Neural progenitor cell (in vitro differentiated cells): Measurements from ENCODE around the gene TP63. TPM values are rescaled to one million over a fixed set of nuclear protein-coding genes. Genes with fewer than 3 reads are reported as not detected.
A peak's percentile ranks its signal among the peaks of the same experiment; 100 is the strongest.

Source experiments
- DNase-seq: peaks from one replicate; pipeline ENCODE4 v3.0.0-alpha.2; 2016; ENCODE audit warnings: low spot score
- H2AFZ ChIP-seq: fragments of 200-600 bp; sonication (generic); replicated peaks from 2 replicates; pipeline ENCODE4 v1.6.1; 2016; ENCODE audit warnings: antibody characterized with exemption
- H3F3A ChIP-seq: fragments of 200-600 bp; sonication (generic); 2 replicates; pipeline ENCODE4 v1.6.1; 2016; ENCODE audit warnings: antibody characterized with exemption, low read depth
- H3K27ac ChIP-seq: fragments of 200-600 bp; sonication (generic); 2 replicates; pipeline ENCODE4 v1.5.1; 2016; ENCODE audit warnings: mild to moderate bottlenecking
- H3K27me3 ChIP-seq: fragments of 200-600 bp; sonication (generic); 2 replicates; pipeline ENCODE4 v1.6.1; 2016; ENCODE audit warnings: mild to moderate bottlenecking, moderate library complexity
- H3K36me3 ChIP-seq: fragments of 200-600 bp; sonication (generic); 2 replicates; pipeline ENCODE4 v1.5.1; 2016
- H3K4me1 ChIP-seq: fragments of 200-600 bp; sonication (generic); 2 replicates; pipeline ENCODE4 v1.6.1; 2016; ENCODE audit warnings: mixed run types
- H3K4me2 ChIP-seq: fragments of 200-600 bp; sonication (generic); 2 replicates; pipeline ENCODE4 v1.6.1; 2016
- H3K4me3 ChIP-seq: fragments of 200-600 bp; sonication (generic); 2 replicates; pipeline ENCODE4 v1.5.1; 2016
- H3K79me2 ChIP-seq: fragments of 200-600 bp; sonication (generic); 2 replicates; pipeline ENCODE4 v1.6.1; 2016; ENCODE audit warnings: low read depth
- H3K9ac ChIP-seq: fragments of 200-600 bp; sonication (generic); 2 replicates; pipeline ENCODE4 v1.6.1; 2016
- H3K9me3 ChIP-seq: fragments of 200-600 bp; sonication (generic); 2 replicates; pipeline ENCODE4 v1.5.1; 2016; ENCODE audit warnings: low read depth
- H4K20me1 ChIP-seq: fragments of 200-600 bp; sonication (generic); 2 replicates; pipeline ENCODE4 v1.6.1; 2016; ENCODE audit warnings: low read depth
- H3K27ac Mint-ChIP-seq: 3 replicates; pipeline ENCODE4 v1.8.0; 2021; ENCODE audit warnings: mixed read lengths
- H3K27me3 Mint-ChIP-seq: 2 replicates; pipeline ENCODE4 v1.8.0; 2022; ENCODE audit warnings: low read depth, mild to moderate bottlenecking, inconsistent platforms, moderate library complexity, mixed read lengths; ENCODE audit not compliant: insufficient read depth
- H3K36me3 Mint-ChIP-seq: 3 replicates; pipeline ENCODE4 v1.8.0; 2021; ENCODE audit warnings: mixed read lengths
- H3K4me1 Mint-ChIP-seq: 3 replicates; pipeline ENCODE4 v1.8.0; 2021; ENCODE audit warnings: mixed read lengths
- H3K4me3 Mint-ChIP-seq: 3 replicates; pipeline ENCODE4 v1.8.0; 2021; ENCODE audit warnings: mild to moderate bottlenecking, moderate library complexity, mixed read lengths
- H3K9me3 Mint-ChIP-seq: 3 replicates; pipeline ENCODE4 v1.8.0; 2020; ENCODE audit warnings: mixed read lengths
- EZH2 ChIP-seq: fragments of 200-600 bp; sonication (generic); IDR thresholded peaks from 2 replicates; pipeline ENCODE4 v1.6.1; 2017; ENCODE audit warnings: antibody characterized with exemption, mild to moderate bottlenecking, moderate library complexity
- EZH2phosphoT487 ChIP-seq: fragments of 200-600 bp; sonication (generic); IDR thresholded peaks from 2 replicates; pipeline ENCODE4 v1.6.1; 2017; ENCODE audit warnings: antibody characterized with exemption
- total RNA-seq: library from RNA; depleted of rRNA; stranded (reverse); fragments of >200 nt; gene quantifications from 2 replicates; pipeline ENCODE4 v1.2.3, GENCODE V29; 2015; ENCODE audit warnings: low replicate concordance
- TF ChIP-seq, protein P1 (sequence below): fragments of 200-600 bp; sonication (generic); IDR thresholded peaks from 2 replicates; pipeline ENCODE4 v1.5.1; 2017; ENCODE audit warnings: antibody characterized with exemption, mild to moderate bottlenecking

Gene TP63
- total RNA-seq, 1 donor from 2014 or later, result 0.62 TPM

DNA sequence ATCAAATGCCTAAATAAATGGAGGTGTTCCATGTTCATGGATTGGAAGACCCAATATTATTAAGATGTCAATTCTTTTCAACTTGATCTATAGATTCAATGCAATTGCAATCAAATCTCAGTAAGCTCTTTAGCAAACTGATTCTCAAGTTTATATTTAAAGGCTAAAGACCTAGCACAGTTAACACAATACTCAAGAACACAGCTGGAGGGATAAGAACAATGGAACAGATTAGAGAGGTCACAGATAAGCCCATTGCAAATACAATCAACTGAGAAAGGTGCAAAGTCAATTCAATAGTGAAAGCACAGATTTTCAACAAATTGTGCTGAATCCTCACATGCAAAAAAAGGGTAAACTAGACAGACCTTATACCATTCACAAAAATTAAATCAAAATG, 290.6 kb downstream of the TP63 start:
- no peaks in the 10 kb centered on the region for H3K36me3 ChIP-seq
- H3K27me3 Mint-ChIP-seq, result peaks cover 2% of the 10 kb centered on the region

DNA sequence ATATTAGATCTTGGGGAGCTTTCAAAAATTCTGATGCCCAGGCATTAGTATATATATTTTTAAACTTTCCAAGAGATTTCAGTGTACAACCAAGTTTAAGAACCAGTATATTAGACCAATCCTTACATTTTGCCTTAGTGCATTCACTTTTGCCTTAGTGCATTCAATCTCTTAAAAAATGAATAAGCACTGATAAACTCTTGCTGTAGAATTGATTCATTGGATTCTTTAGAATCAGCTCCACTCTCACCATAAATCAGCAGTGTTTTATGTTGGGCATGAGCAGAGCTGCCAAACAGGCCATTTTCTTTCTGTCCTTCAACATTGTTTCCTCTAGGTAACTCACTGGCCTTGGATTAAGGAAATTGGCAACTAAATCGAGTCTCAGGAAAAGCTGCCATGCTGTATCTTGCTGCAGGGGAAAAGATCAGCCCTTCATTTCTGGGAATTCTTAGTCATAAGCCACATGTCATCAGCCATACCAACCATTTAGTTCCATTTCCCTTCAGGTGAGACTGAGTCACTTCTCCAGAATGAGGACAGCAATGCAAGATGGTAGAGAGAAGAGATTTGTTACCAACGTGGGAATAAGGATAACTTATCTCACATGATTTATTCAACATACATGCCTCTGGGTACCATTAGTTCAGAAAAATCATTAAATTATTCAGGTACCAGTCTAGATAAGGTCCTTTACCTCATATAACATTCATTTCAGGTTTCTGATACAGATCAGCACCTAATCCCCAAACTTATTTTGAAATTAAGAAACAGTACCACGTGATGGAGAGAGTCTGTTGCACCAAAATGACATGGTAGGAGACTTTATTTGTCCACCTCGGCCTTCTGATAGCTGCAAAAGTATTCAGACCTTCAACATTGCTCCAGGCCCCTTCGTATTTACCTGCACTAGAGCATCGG, 297.0 kb downstream of the TP63 start:
- H4K20me1 ChIP-seq, result no peaks in the 10 kb centered on the region
- no peaks in the 10 kb centered on the region for H3F3A ChIP-seq
- no peaks in the 10 kb centered on the region for H3K27me3 Mint-ChIP-seq
- H3K27ac ChIP-seq, result no peak overlapping the region
- DNase-seq, result no peak
- TF ChIP-seq, protein P1, sequence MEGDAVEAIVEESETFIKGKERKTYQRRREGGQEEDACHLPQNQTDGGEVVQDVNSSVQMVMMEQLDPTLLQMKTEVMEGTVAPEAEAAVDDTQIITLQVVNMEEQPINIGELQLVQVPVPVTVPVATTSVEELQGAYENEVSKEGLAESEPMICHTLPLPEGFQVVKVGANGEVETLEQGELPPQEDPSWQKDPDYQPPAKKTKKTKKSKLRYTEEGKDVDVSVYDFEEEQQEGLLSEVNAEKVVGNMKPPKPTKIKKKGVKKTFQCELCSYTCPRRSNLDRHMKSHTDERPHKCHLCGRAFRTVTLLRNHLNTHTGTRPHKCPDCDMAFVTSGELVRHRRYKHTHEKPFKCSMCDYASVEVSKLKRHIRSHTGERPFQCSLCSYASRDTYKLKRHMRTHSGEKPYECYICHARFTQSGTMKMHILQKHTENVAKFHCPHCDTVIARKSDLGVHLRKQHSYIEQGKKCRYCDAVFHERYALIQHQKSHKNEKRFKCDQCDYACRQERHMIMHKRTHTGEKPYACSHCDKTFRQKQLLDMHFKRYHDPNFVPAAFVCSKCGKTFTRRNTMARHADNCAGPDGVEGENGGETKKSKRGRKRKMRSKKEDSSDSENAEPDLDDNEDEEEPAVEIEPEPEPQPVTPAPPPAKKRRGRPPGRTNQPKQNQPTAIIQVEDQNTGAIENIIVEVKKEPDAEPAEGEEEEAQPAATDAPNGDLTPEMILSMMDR, result no peak
- TF ChIP-seq EZH2 (no peak), EZH2phosphoT487 (no peak)
- H3K9me3 ChIP-seq, result no peaks in the 10 kb centered on the region
- H3K4me1 Mint-ChIP-seq, result no peaks in the 10 kb centered on the region
- H3K79me2 ChIP-seq, result no peaks in the 10 kb centered on the region
- H3K9me3 Mint-ChIP-seq, result no peaks in the 10 kb centered on the region
- H3K27me3 ChIP-seq, result no peaks in the 10 kb centered on the region
- no peak overlapping the region for H3K4me3 Mint-ChIP-seq
- H3K4me2 ChIP-seq, result no peak overlapping the region
- H3K9ac ChIP-seq, result no peak overlapping the region
- H2AFZ ChIP-seq, result no peak overlapping the region
- H3K36me3 ChIP-seq, result no peaks in the 10 kb centered on the region
- H3K4me3 ChIP-seq, result no peak overlapping the region
- H3K4me1 ChIP-seq, result no peaks in the 10 kb centered on the region
- H3K27ac Mint-ChIP-seq, result no peak overlapping the region
- no peaks in the 10 kb centered on the region for H3K36me3 Mint-ChIP-seq

More for the DNA sequence above, 290.6 kb downstream of the TP63 start:
- Histone ChIP-seq H3K4me3 (no peak overlapping the region), H3F3A (no peaks in the 10 kb centered on the region), H4K20me1 (no peaks in the 10 kb centered on the region), H3K4me1 (no peaks in the 10 kb centered on the region), H3K4me2 (no peak overlapping the region), H3K9me3 (no peaks in the 10 kb centered on the region), H3K9ac (no peak overlapping the region), H3K27me3 (peaks cover 8% of the 10 kb centered on the region), H2AFZ (no peak overlapping the region), H3K27ac (no peak overlapping the region), H3K79me2 (no peaks in the 10 kb centered on the region)
- TF ChIP-seq EZH2 (no peak), EZH2phosphoT487 (peak; percentile 43)
- TF ChIP-seq, protein P1, result no peak
- peaks cover 2% of the 10 kb centered on the region for H3K9me3 Mint-ChIP-seq
- peak; percentile 18 for DNase-seq
- no peaks in the 10 kb centered on the region for H3K4me1 Mint-ChIP-seq
- H3K27ac Mint-ChIP-seq, result no peak overlapping the region
- no peak overlapping the region for H3K4me3 Mint-ChIP-seq
- H3K36me3 Mint-ChIP-seq, result no peaks in the 10 kb centered on the region

DNA sequence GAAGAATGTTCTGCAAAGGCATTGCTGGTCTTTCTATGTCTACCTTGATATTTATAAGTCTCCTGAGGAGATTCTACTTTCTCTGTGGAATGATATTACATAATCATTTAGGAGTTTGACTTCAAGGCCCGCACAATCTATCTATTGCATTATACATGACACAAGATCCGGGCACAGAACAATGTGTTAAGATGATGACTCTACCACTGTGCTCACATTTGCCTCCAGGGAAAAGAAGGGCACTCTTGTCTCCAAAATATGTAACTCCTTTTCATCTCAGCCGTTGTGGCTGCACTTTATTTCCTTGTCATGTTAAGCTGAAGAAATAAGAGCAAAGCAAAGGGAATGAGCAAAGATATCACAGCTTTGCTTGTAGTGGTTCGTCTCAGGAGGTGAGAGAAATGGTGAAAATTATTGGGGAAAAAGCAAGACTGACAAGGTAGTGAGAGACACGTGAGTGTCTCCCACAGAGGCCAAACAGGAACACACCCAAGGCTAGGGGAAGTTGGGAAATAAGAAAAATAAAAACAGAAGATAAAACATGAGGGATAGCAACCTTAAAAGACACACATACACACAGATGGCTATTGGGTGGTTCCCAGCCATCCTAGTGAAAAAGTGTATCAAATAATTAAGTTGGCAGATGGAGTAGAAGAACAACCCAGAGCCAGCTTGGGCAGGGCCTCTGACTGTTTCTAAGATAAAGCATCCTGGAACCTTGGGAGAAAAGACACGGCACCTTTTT, 305.2 kb downstream of the TP63 start:
- no peaks in the 10 kb centered on the region for H3K36me3 Mint-ChIP-seq
- Histone ChIP-seq H2AFZ (no peak overlapping the region), H3K4me1 (no peaks in the 10 kb centered on the region), H4K20me1 (no peaks in the 10 kb centered on the region), H3F3A (no peaks in the 10 kb centered on the region), H3K27me3 (no peaks in the 10 kb centered on the region), H3K9me3 (no peaks in the 10 kb centered on the region), H3K79me2 (no peaks in the 10 kb centered on the region), H3K27ac (no peak overlapping the region), H3K4me3 (no peak overlapping the region), H3K4me2 (no peak overlapping the region), H3K36me3 (no peaks in the 10 kb centered on the region), H3K9ac (no peak overlapping the region)
- H3K9me3 Mint-ChIP-seq, result peaks cover 3% of the 10 kb centered on the region
- no peaks in the 10 kb centered on the region for H3K4me1 Mint-ChIP-seq
- DNase-seq, result no peak
- H3K27ac Mint-ChIP-seq, result no peak overlapping the region
- TF ChIP-seq EZH2 (no peak), EZH2phosphoT487 (no peak)
- TF ChIP-seq, protein P1, result no peak
- H3K27me3 Mint-ChIP-seq, result peaks cover 2% of the 10 kb centered on the region
- no peak overlapping the region for H3K4me3 Mint-ChIP-seq
